ENCODE measurements around the gene REV1.
A peak's percentile ranks its signal among the peaks of the same experiment; 100 is the strongest.
"Not testable (repeated sequence)": the region's sequence is repeated elsewhere in the genome, so short reads cannot be mapped to it uniquely, and the experiment has no call there.

The REV1 gene

GRCh38 chr2:99487906-99488305 lies 1.9 kb downstream of the REV1 start:
- no peak for FAIRE-seq
- peak; percentile 34 for DNase-seq (ENCODE audit: low spot score)

- no peak for FAIRE-seq
- no peak for DNase-seq (ENCODE audit: low spot score)
Measured at GRCh38 chr2:99485824-99486223, 4.0 kb downstream of the REV1 start.

GRCh38 chr2:99485411-99485810 lies 4.4 kb downstream of the REV1 start:
- DNase-seq (ENCODE audit: low spot score) (no peak), FAIRE-seq (no peak)

- DNase-seq (ENCODE audit: low spot score) (no peak), FAIRE-seq (no peak)
Measured at GRCh38 chr2:99484205-99484604, 5.6 kb downstream of the REV1 start.

GRCh38 chr2:99481941-99482340 lies 7.9 kb downstream of the REV1 start:
- DNase-seq (ENCODE audit: low spot score) (no peak), FAIRE-seq (no peak)

GRCh38 chr2:99481527-99481926 lies 8.3 kb downstream of the REV1 start:
- DNase-seq (ENCODE audit: low spot score) (no peak), FAIRE-seq (no peak)

GRCh38 chr2:99480390-99480789 lies 9.4 kb downstream of the REV1 start:
- FAIRE-seq: no peak
- DNase-seq (ENCODE audit: low spot score): no peak

- DNase-seq (ENCODE audit: low spot score) (no peak), FAIRE-seq (no peak)
Measured at GRCh38 chr2:99478632-99479031, 11.2 kb downstream of the REV1 start.

GRCh38 chr2:99477054-99477453 lies 12.8 kb downstream of the REV1 start:
- FAIRE-seq (no peak), DNase-seq (ENCODE audit: low spot score) (no peak)

GRCh38 chr2:99476629-99477028 lies 13.2 kb downstream of the REV1 start:
- DNase-seq (ENCODE audit: low spot score) (no peak), FAIRE-seq (no peak)

GRCh38 chr2:99475095-99475494 lies 14.7 kb downstream of the REV1 start:
- not testable (repeated sequence) for DNase-seq (ENCODE audit: low spot score); FAIRE-seq

- DNase-seq (ENCODE audit: low spot score) (no peak), FAIRE-seq (no peak)
Measured at GRCh38 chr2:99473518-99474083, 16.2 kb downstream of the REV1 start.

GRCh38 chr2:99472600-99472960 lies 17.2 kb downstream of the REV1 start:
- no peak for FAIRE-seq
- no peak for DNase-seq (ENCODE audit: low spot score)

- no peak for FAIRE-seq
- DNase-seq (ENCODE audit: low spot score): no peak
Measured at GRCh38 chr2:99471654-99472599, 17.9 kb downstream of the REV1 start.

GRCh38 chr2:99470957-99471356 lies 18.9 kb downstream of the REV1 start:
- DNase-seq (ENCODE audit: low spot score): no peak
- no peak for FAIRE-seq

- not testable (repeated sequence) for FAIRE-seq
Measured at GRCh38 chr2:99470459-99470858, 19.4 kb downstream of the REV1 start.

GRCh38 chr2:99469394-99469793 lies 20.4 kb downstream of the REV1 start:
- DNase-seq (ENCODE audit: low spot score): no peak
- no peak for FAIRE-seq

More at GRCh38 chr2:99470459-99470858, 19.4 kb downstream of the REV1 start:
- DNase-seq (ENCODE audit: low spot score): not testable (repeated sequence)

- DNase-seq (ENCODE audit: low spot score) (no peak), FAIRE-seq (no peak)
Measured at GRCh38 chr2:99468155-99468554, 21.7 kb downstream of the REV1 start.

GRCh38 chr2:99467390-99467789 lies 22.4 kb downstream of the REV1 start:
- no peak for FAIRE-seq

GRCh38 chr2:99461828-99462483 lies 27.9 kb downstream of the REV1 start:
- no peak for FAIRE-seq
- no peak for DNase-seq (ENCODE audit: low spot score)

More at GRCh38 chr2:99467390-99467789, 22.4 kb downstream of the REV1 start:
- no peak for DNase-seq (ENCODE audit: low spot score)

- DNase-seq (ENCODE audit: low spot score) (no peak), FAIRE-seq (no peak)
Measured at GRCh38 chr2:99458529-99458928, 31.3 kb downstream of the REV1 start.

- DNase-seq (ENCODE audit: low spot score): no peak
- no peak for FAIRE-seq
Measured at GRCh38 chr2:99451686-99452085, 38.1 kb downstream of the REV1 start.

Measured in RCC 7860 (cell line).